Stimulated activated CD4-positive, alpha-beta T cell treated with anti-CD3 and anti-CD28 coated beads, Interleukin-4, amount 100 ng/mL, for 48 hours (primary cell): Measurements from ENCODE around the gene SPP1.

Source experiments
- DNase-seq, 2 donors: peaks; one replicate each; pipeline ENCODE4 v3.0.0-alpha.2; 2020; ENCODE audit warnings: low read depth in 2 of 2

The SPP1 gene

GRCh38 chr4:87953826-87954225 lies 21.7 kb upstream of the SPP1 start:
- no peak for DNase-seq

GRCh38 chr4:87956501-87956900 lies 19.0 kb upstream of the SPP1 start:
- DNase-seq, result no peak

- no peak for DNase-seq
Measured at GRCh38 chr4:87957061-87957460, 18.5 kb upstream of the SPP1 start.

- no peak for DNase-seq
Measured at GRCh38 chr4:87961993-87962392, 13.5 kb upstream of the SPP1 start.

GRCh38 chr4:87962398-87963146 lies 12.9 kb upstream of the SPP1 start:
- DNase-seq, result no peak

- no peak for DNase-seq
Measured at GRCh38 chr4:87965501-87965975, 10.0 kb upstream of the SPP1 start.

GRCh38 chr4:87966095-87966496 lies 9.4 kb upstream of the SPP1 start:
- DNase-seq, result no peak

- no peak for DNase-seq
Measured at GRCh38 chr4:87967193-87967592, 8.3 kb upstream of the SPP1 start.

- DNase-seq, result no peak
Measured at GRCh38 chr4:87970121-87970520, 5.4 kb upstream of the SPP1 start.

- DNase-seq, result no peak
Measured at GRCh38 chr4:87971866-87972265, 3.6 kb upstream of the SPP1 start.

- DNase-seq, result peak; percentile 20 to 21
Measured at GRCh38 chr4:87973283-87974169, 2.0 kb upstream of the SPP1 start.

- DNase-seq, result no peak
Measured at GRCh38 chr4:87974856-87975462, 555 bp upstream of the SPP1 start.

- DNase-seq, result no peak
Measured at GRCh38 chr4:87977521-87978278, 2.2 kb downstream of the SPP1 start.

GRCh38 chr4:87978681-87979080 lies 3.2 kb downstream of the SPP1 start:
- DNase-seq, result no peak

- no peak for DNase-seq
Measured at GRCh38 chr4:87979810-87980209, 4.3 kb downstream of the SPP1 start.

- no peak for DNase-seq
Measured at GRCh38 chr4:87981486-87981885, 6.0 kb downstream of the SPP1 start.

- DNase-seq, result no peak
Measured at GRCh38 chr4:87982036-87982435, 6.5 kb downstream of the SPP1 start.

- DNase-seq, result no peak
Measured at GRCh38 chr4:87982446-87983010, 7.0 kb downstream of the SPP1 start.

- DNase-seq, result no peak
Measured at GRCh38 chr4:87983996-87984395, 8.5 kb downstream of the SPP1 start.

GRCh38 chr4:87985097-87985886 lies 9.8 kb downstream of the SPP1 start:
- DNase-seq, result no peak

- DNase-seq, result no peak
Measured at GRCh38 chr4:87985887-87986200, 10.3 kb downstream of the SPP1 start.
